ENCODE data around the gene INHA. TPM values are rescaled to one million over a fixed set of nuclear protein-coding genes. Genes with fewer than 3 reads are reported as not detected.

INHA gene
- total RNA-seq, 2 experiments from 2014 or later: not detected

DNA sequence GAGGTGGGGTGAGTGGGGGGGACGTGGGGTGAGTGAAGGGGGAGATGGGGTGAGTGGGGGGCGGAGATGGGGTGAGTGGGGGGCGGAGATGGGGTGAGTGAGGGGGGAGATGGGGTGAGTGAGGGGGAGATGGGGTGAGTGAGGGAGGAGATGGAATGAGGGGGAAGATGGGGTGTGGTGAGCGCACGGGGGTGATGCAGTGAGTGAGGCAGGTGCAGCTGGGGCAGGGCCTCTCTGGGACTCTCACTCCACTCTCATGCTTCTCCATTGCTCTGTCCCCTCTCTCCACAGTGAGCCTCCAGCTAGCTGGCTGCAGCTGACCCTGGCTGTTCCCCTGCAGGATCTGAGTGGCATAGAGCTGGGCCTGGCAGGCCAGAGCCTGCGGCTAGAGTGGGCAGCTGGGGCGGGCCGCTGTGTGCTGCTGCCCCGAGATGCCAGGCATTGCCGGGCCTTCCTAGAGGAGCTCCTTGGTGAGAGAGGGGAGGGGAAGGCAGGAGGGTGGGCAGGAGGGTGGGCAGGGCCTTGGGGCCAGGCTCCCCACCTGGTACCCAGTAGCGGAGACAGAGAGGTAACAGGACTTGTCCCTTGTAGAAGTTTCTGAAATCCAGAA lies 41.5 kb downstream of the INHA start:
- H3K27me3 ChIP-seq (ENCODE audit: control insufficient read depth in 1 of 2, insufficient read depth in 2 of 2, low read length in 2 of 2): no peaks in the 10 kb centered on the region
- H3K4me3 ChIP-seq (ENCODE audit: low read length): no peak overlapping the region
- no peak overlapping the region for H3K27ac ChIP-seq (ENCODE audit: low read depth in 1 of 2, low read length in 2 of 2)
- H3K4me1 ChIP-seq (ENCODE audit: insufficient read depth, low read length): peaks cover 13% of the 10 kb centered on the region
- intact Hi-C loops (cut with DNase I, micrococcal nuclease): no loop called here
- Mint-ChIP-seq H3K36me3 (ENCODE audit: low read depth) (peaks cover 35% of the 10 kb centered on the region), H3K4me3 (no peak overlapping the region), H3K9me3 (no peaks in the 10 kb centered on the region), H3K27ac (no peak overlapping the region), H3K27me3 (no peaks in the 10 kb centered on the region), H3K4me1 (ENCODE audit: low read depth) (peaks cover 18% of the 10 kb centered on the region)
- no peaks in the 10 kb centered on the region for H3K9me3 ChIP-seq (ENCODE audit: control insufficient read depth in 1 of 2, insufficient read depth in 1 of 2, low read length in 2 of 2)
- ChIA-PET POLR2A (no interaction called here), CTCF (no interaction called here)
- DNase-seq (no peak), ATAC-seq (ENCODE audit: poor library complexity) (no peak)
- H3K36me3 ChIP-seq (ENCODE audit: insufficient read depth, low read length): peaks cover 40% of the 10 kb centered on the region
- TF ChIP-seq, protein P1, sequence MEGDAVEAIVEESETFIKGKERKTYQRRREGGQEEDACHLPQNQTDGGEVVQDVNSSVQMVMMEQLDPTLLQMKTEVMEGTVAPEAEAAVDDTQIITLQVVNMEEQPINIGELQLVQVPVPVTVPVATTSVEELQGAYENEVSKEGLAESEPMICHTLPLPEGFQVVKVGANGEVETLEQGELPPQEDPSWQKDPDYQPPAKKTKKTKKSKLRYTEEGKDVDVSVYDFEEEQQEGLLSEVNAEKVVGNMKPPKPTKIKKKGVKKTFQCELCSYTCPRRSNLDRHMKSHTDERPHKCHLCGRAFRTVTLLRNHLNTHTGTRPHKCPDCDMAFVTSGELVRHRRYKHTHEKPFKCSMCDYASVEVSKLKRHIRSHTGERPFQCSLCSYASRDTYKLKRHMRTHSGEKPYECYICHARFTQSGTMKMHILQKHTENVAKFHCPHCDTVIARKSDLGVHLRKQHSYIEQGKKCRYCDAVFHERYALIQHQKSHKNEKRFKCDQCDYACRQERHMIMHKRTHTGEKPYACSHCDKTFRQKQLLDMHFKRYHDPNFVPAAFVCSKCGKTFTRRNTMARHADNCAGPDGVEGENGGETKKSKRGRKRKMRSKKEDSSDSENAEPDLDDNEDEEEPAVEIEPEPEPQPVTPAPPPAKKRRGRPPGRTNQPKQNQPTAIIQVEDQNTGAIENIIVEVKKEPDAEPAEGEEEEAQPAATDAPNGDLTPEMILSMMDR (IDR thresholded peaks at IDR 0.05): no peak

DNA sequence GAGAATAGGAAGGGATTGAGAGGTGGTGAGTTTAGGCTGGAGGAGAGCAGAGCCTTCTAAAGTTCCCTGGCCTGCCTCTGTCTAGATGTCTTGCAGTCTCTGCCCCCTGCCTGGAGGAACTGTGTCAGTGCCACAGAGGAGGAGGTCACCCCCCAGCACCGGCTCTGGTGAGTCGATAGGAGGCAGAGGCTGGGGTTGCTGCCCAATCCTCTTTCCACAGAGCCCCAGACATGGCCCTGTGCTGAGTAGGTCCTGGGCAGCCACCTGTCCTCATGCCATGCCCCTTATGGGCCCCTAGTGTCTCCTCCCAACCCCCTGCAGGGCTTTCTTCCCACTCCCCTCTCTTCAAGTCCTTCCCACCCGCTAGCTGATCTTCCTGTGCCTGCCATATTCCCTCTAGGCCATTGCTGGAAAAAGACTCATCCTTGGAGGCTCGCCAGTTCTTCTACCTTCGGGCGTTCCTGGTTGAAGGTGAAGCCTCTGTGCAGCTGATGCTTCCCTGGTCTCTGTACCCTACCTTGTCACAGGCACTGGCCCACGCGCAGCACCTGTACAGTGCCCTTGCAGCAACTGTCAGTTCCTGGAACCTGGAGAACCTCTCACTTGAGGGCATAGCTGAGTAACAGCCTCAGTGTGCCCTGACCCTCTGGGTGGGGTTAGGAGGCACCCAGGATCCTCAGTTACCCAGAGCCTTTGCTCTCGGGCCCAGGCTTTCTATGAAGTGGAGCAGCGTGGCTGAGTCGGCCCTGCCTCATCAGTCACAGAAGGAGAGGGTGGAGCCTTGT lies 42.2 kb downstream of the INHA start:
- no peaks in the 10 kb centered on the region for H3K9me3 ChIP-seq (ENCODE audit: control insufficient read depth in 1 of 2, insufficient read depth in 1 of 2, low read length in 2 of 2)
- POLR2A ChIA-PET: no interaction called here
- peaks cover 18% of the 10 kb centered on the region for H3K4me1 Mint-ChIP-seq (ENCODE audit: low read depth)
- H3K4me3 Mint-ChIP-seq: no peak overlapping the region
- no peak for DNase-seq
- H3K27ac ChIP-seq (ENCODE audit: low read depth in 1 of 2, low read length in 2 of 2): no peak overlapping the region
- no peaks in the 10 kb centered on the region for H3K9me3 Mint-ChIP-seq
- TF ChIP-seq, protein P1 (IDR thresholded peaks at IDR 0.05): no peak
- no peaks in the 10 kb centered on the region for H3K27me3 Mint-ChIP-seq
- CTCF ChIA-PET: no interaction called here
- H3K4me3 ChIP-seq (ENCODE audit: low read length): no peak overlapping the region
- H3K27ac Mint-ChIP-seq: no peak overlapping the region
- H3K36me3 ChIP-seq (ENCODE audit: insufficient read depth, low read length): peaks cover 34% of the 10 kb centered on the region
- H3K36me3 Mint-ChIP-seq (ENCODE audit: low read depth): peaks cover 33% of the 10 kb centered on the region
- intact Hi-C loops (cut with DNase I, micrococcal nuclease): no loop called here
- peaks cover 13% of the 10 kb centered on the region for H3K4me1 ChIP-seq (ENCODE audit: insufficient read depth, low read length)
- no peak for ATAC-seq (ENCODE audit: poor library complexity)
- no peaks in the 10 kb centered on the region for H3K27me3 ChIP-seq (ENCODE audit: control insufficient read depth in 1 of 2, insufficient read depth in 2 of 2, low read length in 2 of 2)

DNA sequence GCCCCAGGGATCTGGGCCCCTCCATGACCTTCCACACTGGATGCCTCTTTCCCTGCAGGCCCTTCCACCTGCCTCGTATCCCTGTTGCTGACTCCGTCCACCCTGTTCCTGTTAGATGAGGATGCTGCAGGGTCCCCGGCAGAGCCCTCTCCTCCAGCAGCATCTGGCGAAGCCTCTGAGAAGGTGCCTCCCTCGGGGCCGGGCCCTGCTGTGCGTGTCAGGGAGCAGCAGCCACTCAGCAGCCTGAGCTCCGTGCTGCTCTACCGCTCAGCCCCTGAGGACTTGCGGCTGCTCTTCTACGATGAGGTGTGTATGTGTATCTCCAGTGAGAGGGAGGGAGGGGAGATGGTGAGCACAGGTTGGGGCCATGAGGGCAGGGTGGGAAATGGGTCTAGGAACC lies 42.9 kb downstream of the INHA start:
- Histone ChIP-seq H3K4me1 (ENCODE audit: insufficient read depth, low read length) (peaks cover 13% of the 10 kb centered on the region), H3K27ac (ENCODE audit: low read depth in 1 of 2, low read length in 2 of 2) (no peak overlapping the region), H3K36me3 (ENCODE audit: insufficient read depth, low read length) (peaks cover 34% of the 10 kb centered on the region), H3K4me3 (ENCODE audit: low read length) (no peak overlapping the region), H3K9me3 (ENCODE audit: control insufficient read depth in 1 of 2, insufficient read depth in 1 of 2, low read length in 2 of 2) (no peaks in the 10 kb centered on the region), H3K27me3 (ENCODE audit: control insufficient read depth in 1 of 2, insufficient read depth in 2 of 2, low read length in 2 of 2) (no peaks in the 10 kb centered on the region)
- DNase-seq (no peak), ATAC-seq (ENCODE audit: poor library complexity) (no peak)
- Mint-ChIP-seq H3K4me3 (no peak overlapping the region), H3K27ac (no peak overlapping the region), H3K27me3 (no peaks in the 10 kb centered on the region), H3K36me3 (ENCODE audit: low read depth) (peaks cover 26% of the 10 kb centered on the region), H3K9me3 (no peaks in the 10 kb centered on the region), H3K4me1 (ENCODE audit: low read depth) (peaks cover 18% of the 10 kb centered on the region)
- TF ChIP-seq, protein P1 (IDR thresholded peaks at IDR 0.05): no peak
- ChIA-PET POLR2A (no interaction called here), CTCF (no interaction called here)
- intact Hi-C loops (cut with DNase I, micrococcal nuclease): no loop called here
